Occipital lobe (tissue), 2 donors: ENCODE data around the gene TBPL2. TPM values are rescaled to one million over a fixed set of nuclear protein-coding genes. Genes with fewer than 3 reads are reported as not detected.
"Not testable (repeated sequence)": the region's sequence is repeated elsewhere in the genome, so short reads cannot be mapped to it uniquely, and the experiment has no call there.

ENCODE experiments used
- DNase-seq: peaks from one replicate; lab custom pipeline; 2025; lab: John Stamatoyannopoulos, UW
- total RNA-seq: library from RNA; depleted of rRNA; stranded (reverse); fragments of >200 nt; gene quantifications from one replicate; pipeline ENCODE4 v1.2.3, GENCODE V29; 2014

The TBPL2 gene
- total RNA-seq, 1 donor from 2014 or later, result not detected

- no peak for DNase-seq
Observed at GRCh38 chr14:55441286-55441685, 870 bp upstream of the TBPL2 start.

GRCh38 chr14:55438066-55438683 is 2.2 kb downstream of the TBPL2 start:
- DNase-seq, result no peak

- DNase-seq, result no peak
Observed at GRCh38 chr14:55436931-55437330, 3.5 kb downstream of the TBPL2 start.

- no peak for DNase-seq
Observed at GRCh38 chr14:55436519-55436918, 3.9 kb downstream of the TBPL2 start.

- DNase-seq, result no peak
Observed at GRCh38 chr14:55434805-55435174, 5.6 kb downstream of the TBPL2 start.

GRCh38 chr14:55433880-55434804 is 6.3 kb downstream of the TBPL2 start:
- DNase-seq, result no peak

GRCh38 chr14:55432628-55433027 is 7.8 kb downstream of the TBPL2 start:
- no peak for DNase-seq

- no peak for DNase-seq
Observed at GRCh38 chr14:55430024-55430690, 10.3 kb downstream of the TBPL2 start.

- DNase-seq, result no peak
Observed at GRCh38 chr14:55427439-55427838, 13.0 kb downstream of the TBPL2 start.

- no peak for DNase-seq
Observed at GRCh38 chr14:55426891-55427290, 13.5 kb downstream of the TBPL2 start.

GRCh38 chr14:55425091-55425490 is 15.3 kb downstream of the TBPL2 start:
- no peak for DNase-seq

- DNase-seq, result no peak
Observed at GRCh38 chr14:55423969-55424368, 16.4 kb downstream of the TBPL2 start.

- DNase-seq, result not testable (repeated sequence)
Observed at GRCh38 chr14:55422338-55422737, 18.1 kb downstream of the TBPL2 start.

- DNase-seq, result no peak
Observed at GRCh38 chr14:55419663-55420062, 20.8 kb downstream of the TBPL2 start.

- no peak for DNase-seq
Observed at GRCh38 chr14:55418411-55418810, 22.0 kb downstream of the TBPL2 start.

GRCh38 chr14:55417955-55418354 is 22.5 kb downstream of the TBPL2 start:
- DNase-seq, result no peak

- DNase-seq, result no peak
Observed at GRCh38 chr14:55416866-55417265, 23.6 kb downstream of the TBPL2 start.

GRCh38 chr14:55414551-55414950 is 25.9 kb downstream of the TBPL2 start:
- DNase-seq, result no peak

- DNase-seq, result no peak
Observed at GRCh38 chr14:55412676-55413075, 27.7 kb downstream of the TBPL2 start.

GRCh38 chr14:55411426-55412389 is 28.7 kb downstream of the TBPL2 start, which contains the start of gene ATG14:
Gene ATG14 (minus strand): TSS chr14:55411830. CDS start chr14:55411822, 8 bp downstream.
- DNase-seq, result peak; percentile 77

- DNase-seq, result no peak
Observed at GRCh38 chr14:55410876-55411275, 29.5 kb downstream of the TBPL2 start.
